Activated CD8-positive, alpha-beta T cell treated with anti-CD3 and anti-CD28 coated beads for 36 hours (primary cell): ENCODE results near the gene CHAMP1. TPM values are rescaled to one million over a fixed set of nuclear protein-coding genes. Genes with fewer than 3 reads are reported as not detected.
A peak's percentile ranks its signal among the peaks of the same experiment; 100 is the strongest.

Source experiments
- ATAC-seq: fragments of 200-7000 bp; cut with Tn5 transposase; one replicate; pipeline ENCODE4 v1.10.0; 2021; ENCODE audit warnings: mild to moderate bottlenecking, moderate library complexity
- CTCF ChIA-PET: fragments of 350-600 bp; sonication (Branson Sonifier 250); formaldehyde crosslinking; loops from one replicate; lab custom pipeline; 2021; ENCODE audit warnings: antibody characterized with exemption; lab: Charles Lee
- POLR2A ChIA-PET: fragments of 350-600 bp; sonication (Branson Sonifier 250); formaldehyde crosslinking; loops from one replicate; lab custom pipeline; 2021; ENCODE audit warnings: antibody characterized with exemption; lab: Charles Lee
- DNase-seq: peaks from one replicate; pipeline ENCODE4 v3.0.0-alpha.2; 2020
- H3K27ac Mint-ChIP-seq: one replicate; pipeline ENCODE4 v1.8.0; 2021; ENCODE audit warnings: mild to moderate bottlenecking, mixed read lengths
- H3K27me3 Mint-ChIP-seq: one replicate; pipeline ENCODE4 v1.8.0; 2021; ENCODE audit warnings: mixed read lengths
- H3K36me3 Mint-ChIP-seq: one replicate; pipeline ENCODE4 v1.8.0; 2021; ENCODE audit warnings: low read depth, mixed read lengths
- H3K4me1 Mint-ChIP-seq: one replicate; pipeline ENCODE4 v1.8.0; 2021; ENCODE audit warnings: low read depth, mixed read lengths
- H3K4me3 Mint-ChIP-seq: one replicate; pipeline ENCODE4 v1.8.0; 2021; ENCODE audit warnings: mild to moderate bottlenecking, moderate library complexity, mixed read lengths
- H3K9me3 Mint-ChIP-seq: one replicate; pipeline ENCODE4 v1.8.0; 2021; ENCODE audit warnings: mixed read lengths
- intact Hi-C: fragments of 100-400 bp; cut with micrococcal nuclease; formaldehyde crosslinking; loops from one replicate; pipeline ENCODE4 v1.10.0; 2022
- total RNA-seq, 2 experiments: library from RNA; stranded (reverse); gene quantifications; one replicate each; pipeline ENCODE4 v1.2.3, GENCODE V29; 2021
- TF ChIP-seq, protein P1 (sequence below): fragments of 200-600 bp; IDR thresholded peaks from one replicate; pipeline ENCODE4 v1.8.0; 2022; ENCODE audit warnings: antibody characterized with exemption, mild to moderate bottlenecking

CHAMP1 gene
- total RNA-seq, 2 experiments from 2014 or later = 33.9 to 34.7 TPM

DNA sequence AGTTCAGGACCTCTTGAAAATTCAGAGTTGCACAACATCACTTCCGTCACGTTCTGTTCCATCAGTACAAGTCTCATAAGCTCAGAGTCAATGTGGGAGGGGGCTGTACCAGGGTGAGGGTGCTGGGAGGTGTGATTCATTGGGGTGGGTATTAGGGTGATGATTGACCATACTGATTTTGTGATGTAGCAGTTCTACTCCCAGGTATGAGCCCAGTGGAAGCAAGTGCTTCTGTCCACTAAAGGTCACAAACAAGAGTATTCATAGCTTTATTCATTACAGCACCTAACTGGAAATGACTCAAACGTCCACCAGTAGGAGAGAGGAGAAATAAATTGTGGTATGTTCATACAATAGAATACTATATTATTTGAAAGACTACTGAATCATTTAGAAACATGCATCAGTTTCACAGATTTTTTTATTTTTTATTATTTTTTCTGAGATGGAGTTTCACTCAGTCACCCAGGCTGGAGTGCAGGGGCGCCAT is 45.0 kb upstream of the CHAMP1 start:
- peak; percentile 35 for ATAC-seq
- CTCF ChIA-PET = no interaction called here

DNA sequence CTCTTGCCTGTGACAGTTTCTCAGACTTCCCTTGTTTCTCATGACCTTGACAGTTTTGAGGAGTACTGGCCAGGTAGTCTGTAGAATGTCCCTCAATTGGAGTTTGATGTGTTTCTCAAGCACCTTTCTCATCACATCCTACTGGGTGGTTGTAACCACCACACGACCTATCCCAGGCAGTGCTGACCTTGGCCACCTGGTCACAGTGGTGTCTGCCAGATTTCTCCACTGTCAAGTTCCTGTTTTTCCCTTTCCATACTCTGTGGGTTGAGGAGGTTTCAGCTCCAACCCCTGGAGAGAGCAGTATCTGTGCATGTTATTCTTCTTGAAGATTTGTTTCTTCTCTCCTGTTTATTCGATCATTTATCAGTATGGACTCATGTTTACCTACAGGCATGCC is 41.3 kb upstream of the CHAMP1 start:
- Mint-ChIP-seq H3K4me1 (peaks cover 13% of the 10 kb centered on the region), H3K9me3 (no peaks in the 10 kb centered on the region), H3K4me3 (no peak overlapping the region), H3K27me3 (no peaks in the 10 kb centered on the region), H3K36me3 (peaks cover 61% of the 10 kb centered on the region), H3K27ac (peak overlapping the region; percentile 24)
- POLR2A ChIA-PET = interaction anchor here (0.7 to 1.4 kb wide), 4 partner anchors 8 to 385 kb away, joined by 3 to 4 read pairs (median 3); no protein-coding TSS in a partner anchor
- CTCF ChIA-PET = no interaction called here
- TF ChIP-seq, protein P1, sequence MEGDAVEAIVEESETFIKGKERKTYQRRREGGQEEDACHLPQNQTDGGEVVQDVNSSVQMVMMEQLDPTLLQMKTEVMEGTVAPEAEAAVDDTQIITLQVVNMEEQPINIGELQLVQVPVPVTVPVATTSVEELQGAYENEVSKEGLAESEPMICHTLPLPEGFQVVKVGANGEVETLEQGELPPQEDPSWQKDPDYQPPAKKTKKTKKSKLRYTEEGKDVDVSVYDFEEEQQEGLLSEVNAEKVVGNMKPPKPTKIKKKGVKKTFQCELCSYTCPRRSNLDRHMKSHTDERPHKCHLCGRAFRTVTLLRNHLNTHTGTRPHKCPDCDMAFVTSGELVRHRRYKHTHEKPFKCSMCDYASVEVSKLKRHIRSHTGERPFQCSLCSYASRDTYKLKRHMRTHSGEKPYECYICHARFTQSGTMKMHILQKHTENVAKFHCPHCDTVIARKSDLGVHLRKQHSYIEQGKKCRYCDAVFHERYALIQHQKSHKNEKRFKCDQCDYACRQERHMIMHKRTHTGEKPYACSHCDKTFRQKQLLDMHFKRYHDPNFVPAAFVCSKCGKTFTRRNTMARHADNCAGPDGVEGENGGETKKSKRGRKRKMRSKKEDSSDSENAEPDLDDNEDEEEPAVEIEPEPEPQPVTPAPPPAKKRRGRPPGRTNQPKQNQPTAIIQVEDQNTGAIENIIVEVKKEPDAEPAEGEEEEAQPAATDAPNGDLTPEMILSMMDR = no peak
- ATAC-seq (no peak), DNase-seq (no peak)
- intact Hi-C loops = no loop called here

More for the DNA sequence above, 45.0 kb upstream of the CHAMP1 start:
- DNase-seq = no peak
- peak overlapping the region; percentile 83 for H3K27ac Mint-ChIP-seq
- peaks cover 66% of the 10 kb centered on the region for H3K36me3 Mint-ChIP-seq
- H3K4me3 Mint-ChIP-seq = no peak overlapping the region
- TF ChIP-seq, protein P1 = no peak
- POLR2A ChIA-PET = interaction anchor here (0.6 to 3.9 kb wide), 4 partner anchors 8 to 36 kb away, joined by 3 to 19 read pairs (median 4); partner anchors contain the start of gene UPF3A
- no peaks in the 10 kb centered on the region for H3K9me3 Mint-ChIP-seq
- intact Hi-C loops = no loop called here
- H3K27me3 Mint-ChIP-seq = no peaks in the 10 kb centered on the region
- H3K4me1 Mint-ChIP-seq = peaks cover 19% of the 10 kb centered on the region

DNA sequence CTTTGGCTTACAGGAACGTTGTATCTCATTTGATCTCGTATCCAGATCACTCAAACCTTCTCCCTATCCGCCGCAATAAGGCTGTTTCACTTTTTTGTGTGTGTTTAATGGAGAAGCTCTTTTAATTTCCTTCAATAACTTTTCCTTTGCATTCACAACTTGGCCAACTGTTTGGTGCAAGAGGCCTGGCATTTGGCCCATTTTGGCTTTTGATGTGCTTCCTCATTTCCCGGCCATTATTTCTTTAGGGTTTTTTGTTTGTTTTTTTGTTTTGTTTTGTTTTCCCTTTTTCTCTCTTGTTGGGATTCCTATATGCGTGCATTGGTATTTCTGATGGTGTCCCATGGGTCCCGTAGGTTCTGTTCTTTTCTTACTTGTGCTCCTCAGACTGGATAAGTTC is 39.0 kb upstream of the CHAMP1 start:
- Mint-ChIP-seq H3K4me1 (peaks cover 18% of the 10 kb centered on the region), H3K9me3 (no peaks in the 10 kb centered on the region), H3K36me3 (peaks cover 47% of the 10 kb centered on the region), H3K27ac (peak overlapping the region; percentile 13), H3K4me3 (no peak overlapping the region), H3K27me3 (no peaks in the 10 kb centered on the region)
- ATAC-seq (no peak), DNase-seq (no peak)
- ChIA-PET POLR2A (interaction anchor here (1.1 kb wide), 2 partner anchors 9 to 30 kb away, joined by 3 read pairs; no protein-coding TSS in a partner anchor), CTCF (interaction anchor here (0.9 kb wide), 1 partner anchor 23 kb away, joined by 3 read pairs; no protein-coding TSS in a partner anchor)
- TF ChIP-seq, protein P1 = no peak
- intact Hi-C loops = no loop called here

DNA sequence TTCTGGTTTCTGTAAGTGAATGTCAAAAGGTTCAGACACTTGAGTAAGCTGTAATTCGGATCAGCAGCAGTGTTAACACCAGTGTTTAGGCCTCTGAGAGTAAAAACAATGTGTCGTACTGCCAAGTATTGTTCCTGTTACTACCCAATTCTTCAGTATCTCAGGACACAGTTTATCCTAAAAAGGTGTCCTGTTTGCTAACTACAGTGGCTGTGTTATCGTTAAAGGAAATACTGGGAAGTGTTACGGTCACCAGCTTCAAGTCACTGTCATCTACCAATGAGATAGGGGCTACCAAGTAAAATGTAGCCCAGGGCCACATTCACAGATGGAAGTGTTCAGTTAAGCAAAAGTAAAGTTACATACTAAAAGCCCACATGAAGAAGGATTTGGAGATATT is 35.2 kb upstream of the CHAMP1 start:
- ATAC-seq (no peak), DNase-seq (no peak)
- intact Hi-C loops = no loop called here
- no peaks in the 10 kb centered on the region for H3K27me3 Mint-ChIP-seq
- H3K27ac Mint-ChIP-seq = peak overlapping the region; percentile 94
- H3K9me3 Mint-ChIP-seq = no peaks in the 10 kb centered on the region
- H3K36me3 Mint-ChIP-seq = peaks cover 42% of the 10 kb centered on the region
- no peak overlapping the region for H3K4me3 Mint-ChIP-seq
- peaks cover 36% of the 10 kb centered on the region for H3K4me1 Mint-ChIP-seq
- ChIA-PET POLR2A (interaction anchor here (0.8 to 3.4 kb wide), 2 partner anchors 11 to 43 kb away, joined by 4 to 19 read pairs; no protein-coding TSS in a partner anchor), CTCF (interaction anchor here (0.7 to 1.8 kb wide), 4 partner anchors 21 to 67 kb away, joined by 3 to 4 read pairs (median 3); no protein-coding TSS in a partner anchor)
- TF ChIP-seq, protein P1 = no peak

DNA sequence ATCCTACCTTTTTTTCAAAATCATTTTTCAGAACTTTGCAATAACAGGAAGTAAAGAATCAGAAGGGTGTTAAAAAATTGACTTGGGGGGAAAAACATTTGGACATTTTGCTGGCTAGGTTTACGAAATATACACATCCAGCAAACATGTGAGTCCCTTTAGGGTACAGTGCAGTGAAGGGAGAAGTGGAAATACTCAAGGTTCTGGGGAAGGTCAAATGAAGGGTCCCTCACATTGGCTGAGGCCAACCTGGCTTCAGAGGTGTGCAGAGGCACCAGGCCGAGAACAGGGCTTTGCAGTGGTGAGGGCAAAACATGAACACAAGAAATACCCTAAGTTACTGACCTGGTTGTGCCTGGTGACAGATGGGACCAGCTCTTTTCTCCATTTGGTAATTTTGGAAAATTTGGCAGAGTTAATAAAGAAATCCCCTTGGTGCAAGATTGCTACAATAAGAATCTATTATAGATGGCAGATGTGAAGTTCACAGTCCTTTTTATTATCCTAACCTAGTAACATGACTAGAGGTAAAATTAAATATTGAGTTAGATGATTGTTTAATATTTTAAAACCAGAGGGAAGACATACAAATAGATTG is 34.4 kb upstream of the CHAMP1 start:
- TF ChIP-seq, protein P1 = no peak
- intact Hi-C loops = no loop called here
- Mint-ChIP-seq H3K4me1 (peaks cover 40% of the 10 kb centered on the region), H3K9me3 (no peaks in the 10 kb centered on the region), H3K27me3 (no peaks in the 10 kb centered on the region), H3K4me3 (peak overlapping the region; percentile 77), H3K27ac (peak overlapping the region; percentile 94), H3K36me3 (peaks cover 43% of the 10 kb centered on the region)
- DNase-seq = peak; percentile 14
- POLR2A ChIA-PET = interaction anchor here (0.8 to 3.4 kb wide), 4 partner anchors 7 to 44 kb away, joined by 3 to 19 read pairs (median 4); no protein-coding TSS in a partner anchor
- CTCF ChIA-PET = interaction anchor here (0.7 to 1.8 kb wide), 5 partner anchors 22 to 66 kb away, joined by 3 to 4 read pairs (median 3); no protein-coding TSS in a partner anchor
- no peak for ATAC-seq
